Medulla oblongata (tissue), 1 donor: Measurements from ENCODE around the gene ZNF17.
"Not testable (repeated sequence)": the region's sequence is repeated elsewhere in the genome, so short reads cannot be mapped to it uniquely, and the experiment has no call there.

ENCODE experiments used
- DNase-seq: peaks from one replicate; pipeline ENCODE4 v3.0.0-alpha.2; 2015; ENCODE audit errors: extremely low spot score

The ZNF17 gene

DNA sequence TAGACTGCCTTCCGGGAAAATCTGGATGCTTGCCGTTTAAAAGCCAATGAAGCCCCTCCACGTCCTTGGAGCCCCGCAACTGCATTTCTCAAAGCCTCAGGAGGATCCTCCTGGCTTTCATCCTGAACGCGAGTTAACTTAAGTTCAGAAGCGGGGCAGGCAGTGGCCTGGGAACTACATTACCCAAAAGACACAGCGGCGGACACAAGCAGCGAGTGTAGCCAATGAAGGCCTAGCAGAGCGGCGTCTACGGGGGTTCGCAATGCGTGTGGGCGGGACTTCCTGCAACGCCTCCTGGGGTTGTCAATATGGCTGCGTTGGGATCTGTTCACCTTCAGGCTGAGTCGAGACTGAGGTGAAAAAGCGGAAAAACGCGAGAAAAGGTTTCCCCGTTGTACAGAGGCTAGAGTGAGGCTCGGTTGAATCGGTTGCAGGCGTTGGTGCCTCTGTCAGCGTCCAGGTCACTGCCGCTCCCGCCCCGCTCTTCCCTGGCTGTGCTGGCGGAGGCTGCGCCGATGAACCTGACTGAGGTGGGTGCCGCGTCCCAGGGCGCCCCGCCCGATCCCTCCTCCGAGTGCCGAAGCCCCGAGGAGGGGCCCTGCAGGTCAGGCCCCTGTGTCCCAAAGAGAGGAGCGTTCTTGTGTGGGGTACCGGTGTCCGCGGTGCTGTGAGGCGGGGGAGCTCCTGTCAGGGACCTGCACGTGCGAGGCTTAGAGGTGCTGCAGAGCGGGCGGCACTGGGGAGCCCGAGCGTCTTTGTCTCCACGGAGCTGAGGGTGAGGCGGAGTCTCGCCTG, at the start of gene ZNF17:
Gene ZNF17, plus strand, starts transcription at position 285 of the 795 bp plus-strand sequence. CDS start 2,455 bp downstream, outside the sequence.
- peak; percentile 98 for DNase-seq

DNA sequence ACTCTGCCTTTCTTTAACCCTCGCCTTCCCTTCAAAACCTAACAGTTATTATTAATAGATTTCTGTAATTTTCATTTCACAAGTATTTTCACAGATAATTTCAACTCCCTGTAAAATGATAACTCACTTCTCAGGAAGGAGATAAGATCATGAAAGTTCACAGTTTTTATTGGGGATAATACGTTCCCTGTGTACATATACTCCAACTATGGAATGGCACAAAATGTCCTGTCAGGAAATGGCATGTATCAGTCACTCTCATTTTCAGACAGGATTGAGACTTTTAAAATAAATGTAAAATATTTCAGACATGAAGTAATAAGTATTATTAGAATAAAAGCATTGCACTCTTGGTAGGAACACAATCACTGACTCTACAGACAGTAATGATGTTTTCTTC, 48.5 kb upstream of the ZNF17 start:
- DNase-seq, result no peak

DNA sequence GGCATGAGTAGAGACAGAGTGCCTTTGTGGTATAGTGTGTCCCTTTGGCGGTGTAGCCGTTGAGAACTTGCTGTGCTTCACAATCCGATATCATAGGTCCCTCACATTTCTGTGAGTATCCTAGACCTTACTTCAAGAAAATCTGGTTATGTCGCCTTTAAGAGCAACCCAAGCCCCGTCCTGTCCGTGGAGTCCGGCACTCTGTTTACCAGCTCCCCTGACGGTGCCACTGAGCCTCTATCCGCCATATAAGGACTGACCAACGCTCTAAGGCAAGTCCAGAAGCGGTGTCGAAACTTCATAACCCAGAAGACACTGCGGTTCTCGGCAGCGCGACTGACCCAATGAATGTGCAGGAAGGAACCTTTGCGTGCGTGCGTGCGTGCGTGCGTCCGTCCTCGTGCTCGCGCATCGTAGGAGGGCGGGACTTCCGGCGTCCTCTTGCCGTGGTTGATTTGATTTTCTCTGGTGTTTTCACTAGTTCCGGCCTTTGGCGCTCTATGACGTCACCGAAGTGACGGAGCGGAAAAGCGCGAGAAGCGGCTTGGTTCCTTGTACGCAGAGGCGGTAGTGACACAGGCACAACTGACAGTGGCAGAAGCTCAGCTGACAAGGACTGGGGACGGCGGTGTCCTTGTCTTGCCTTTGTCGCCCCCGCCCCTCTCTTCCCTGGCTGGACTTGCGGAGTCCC, 47.8 kb upstream of the ZNF17 start, which contains the start of the genes TRAPPC2B and ZNF547:
Gene TRAPPC2B, plus strand, starts transcription at position 555 of the 691 bp plus-strand sequence. CDS start 1,283 bp downstream, outside the sequence.
Gene ZNF547, plus strand, starts transcription at position 555 of the 691 bp plus-strand sequence. CDS start 5,005 bp downstream, outside the sequence.
- DNase-seq, result peak; percentile 99

DNA sequence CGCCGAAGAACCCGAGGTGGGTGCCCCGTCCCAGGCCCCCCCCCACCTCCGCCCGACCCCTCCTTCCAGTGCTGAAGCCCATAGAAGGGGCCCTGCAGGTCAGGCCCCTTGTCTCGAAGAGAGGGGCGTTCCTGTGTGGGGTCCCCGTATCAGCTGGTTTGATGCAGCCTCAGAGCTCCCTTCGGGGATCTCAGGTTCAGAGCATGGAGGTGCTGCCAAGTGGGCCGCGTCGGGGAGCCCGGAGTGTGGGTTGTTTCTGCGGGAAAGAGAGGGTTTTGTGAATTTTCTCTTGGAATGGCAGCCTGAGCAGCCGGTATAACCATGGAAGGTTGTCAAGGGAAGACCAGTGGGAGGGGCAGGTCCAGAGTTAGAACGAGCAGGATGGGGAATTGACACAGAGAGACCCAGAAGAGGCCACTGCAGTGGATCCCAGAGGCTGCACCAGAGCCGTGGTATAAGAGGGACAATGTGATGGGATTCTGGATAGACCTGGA, 47.2 kb upstream of the ZNF17 start:
- peak; percentile 12 for DNase-seq

DNA sequence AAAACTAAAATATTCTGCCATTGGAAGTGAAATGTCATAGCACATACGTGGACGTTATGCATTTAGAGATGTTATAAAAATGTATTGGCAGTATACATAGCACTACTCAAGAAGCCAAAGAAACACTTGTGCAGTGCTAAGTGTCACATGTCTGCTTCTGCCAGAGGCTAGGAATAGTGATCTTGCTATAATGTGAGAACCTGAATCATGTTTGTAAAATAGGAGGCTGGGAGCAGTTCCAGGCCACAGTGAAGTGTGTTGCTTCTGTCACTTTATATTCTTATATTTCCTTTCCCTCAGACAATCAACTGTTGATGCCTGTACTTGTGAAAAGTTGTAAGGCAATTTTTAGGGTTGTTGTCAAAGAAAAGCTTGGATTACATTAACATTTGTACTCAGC, 44.2 kb upstream of the ZNF17 start:
- DNase-seq, result no peak

- no peak for DNase-seq
These were observed 36.8 kb upstream of the ZNF17 start for GRCh38 chr19:57374179-57374578.

GRCh38 chr19:57374647-57375046, 36.3 kb upstream of the ZNF17 start:
- DNase-seq, result not testable (repeated sequence)

DNA sequence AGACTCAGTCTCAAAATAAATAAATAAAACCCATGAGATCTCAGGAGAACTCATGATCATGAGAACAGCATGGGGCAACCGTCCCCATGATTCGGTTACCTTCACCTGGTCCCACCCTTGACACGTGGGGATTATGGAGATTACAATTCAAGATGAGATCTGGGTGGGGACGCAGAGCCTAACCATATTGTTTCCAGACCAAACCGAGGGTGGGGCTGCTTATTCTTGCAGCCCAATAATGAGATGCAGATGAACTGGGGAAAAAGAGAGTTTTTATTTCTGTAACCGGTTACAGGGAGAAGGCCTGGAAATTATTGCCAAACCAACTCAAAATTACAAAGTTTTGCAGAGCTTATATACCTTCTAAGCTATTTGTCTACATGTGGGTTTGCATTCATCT, 34.8 kb upstream of the ZNF17 start:
- no peak for DNase-seq

- no peak for DNase-seq
These were observed 33.3 kb upstream of the ZNF17 start for GRCh38 chr19:57377498-57378146.

DNA sequence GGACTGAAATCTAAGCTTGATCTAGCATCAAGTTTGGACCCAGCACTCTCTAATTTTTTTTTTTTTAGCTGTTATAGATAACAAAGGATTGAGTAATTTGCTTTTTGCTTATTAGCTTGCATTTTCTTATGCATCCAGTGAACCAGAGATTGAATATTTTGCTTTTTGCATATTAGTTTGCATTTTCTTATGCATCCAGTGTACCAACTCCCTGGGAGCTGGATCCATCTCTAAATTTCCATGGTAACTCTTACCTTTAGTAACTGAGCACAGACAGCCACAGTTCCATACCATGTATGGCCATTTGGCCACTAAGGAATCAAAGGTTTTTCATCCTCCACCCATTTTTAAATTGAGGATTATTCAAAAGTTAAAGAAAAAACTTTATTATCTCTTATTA, 30.0 kb upstream of the ZNF17 start:
- no peak for DNase-seq

- no peak for DNase-seq
These were observed 28.0 kb upstream of the ZNF17 start for GRCh38 chr19:57382806-57383488.

GRCh38 chr19:57389194-57389729, 21.7 kb upstream of the ZNF17 start:
- no peak for DNase-seq

- peak; percentile 99 for DNase-seq
These were observed 21.0 kb upstream of the ZNF17 start, which contains the start of gene ZNF548 for GRCh38 chr19:57389730-57390598. Gene ZNF548, plus strand, starts transcription at chr19:57389854. Its CDS starts 246 bp downstream, at chr19:57390100.

- DNase-seq, result no peak
These were observed 15.3 kb upstream of the ZNF17 start for GRCh38 chr19:57395710-57396109.

DNA sequence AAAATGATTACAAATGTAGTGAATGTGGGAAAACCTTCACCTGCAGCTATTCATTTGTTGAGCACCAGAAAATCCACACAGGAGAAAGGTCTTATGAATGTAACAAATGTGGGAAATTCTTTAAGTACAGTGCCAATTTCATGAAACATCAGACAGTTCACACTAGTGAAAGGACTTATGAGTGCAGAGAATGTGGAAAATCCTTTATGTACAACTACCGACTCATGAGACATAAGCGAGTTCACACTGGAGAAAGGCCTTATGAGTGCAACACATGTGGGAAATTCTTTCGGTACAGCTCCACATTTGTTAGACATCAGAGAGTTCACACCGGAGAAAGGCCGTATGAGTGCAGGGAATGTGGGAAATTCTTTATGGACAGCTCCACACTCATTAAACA, 12.1 kb upstream of the ZNF17 start:
- no peak for DNase-seq

DNA sequence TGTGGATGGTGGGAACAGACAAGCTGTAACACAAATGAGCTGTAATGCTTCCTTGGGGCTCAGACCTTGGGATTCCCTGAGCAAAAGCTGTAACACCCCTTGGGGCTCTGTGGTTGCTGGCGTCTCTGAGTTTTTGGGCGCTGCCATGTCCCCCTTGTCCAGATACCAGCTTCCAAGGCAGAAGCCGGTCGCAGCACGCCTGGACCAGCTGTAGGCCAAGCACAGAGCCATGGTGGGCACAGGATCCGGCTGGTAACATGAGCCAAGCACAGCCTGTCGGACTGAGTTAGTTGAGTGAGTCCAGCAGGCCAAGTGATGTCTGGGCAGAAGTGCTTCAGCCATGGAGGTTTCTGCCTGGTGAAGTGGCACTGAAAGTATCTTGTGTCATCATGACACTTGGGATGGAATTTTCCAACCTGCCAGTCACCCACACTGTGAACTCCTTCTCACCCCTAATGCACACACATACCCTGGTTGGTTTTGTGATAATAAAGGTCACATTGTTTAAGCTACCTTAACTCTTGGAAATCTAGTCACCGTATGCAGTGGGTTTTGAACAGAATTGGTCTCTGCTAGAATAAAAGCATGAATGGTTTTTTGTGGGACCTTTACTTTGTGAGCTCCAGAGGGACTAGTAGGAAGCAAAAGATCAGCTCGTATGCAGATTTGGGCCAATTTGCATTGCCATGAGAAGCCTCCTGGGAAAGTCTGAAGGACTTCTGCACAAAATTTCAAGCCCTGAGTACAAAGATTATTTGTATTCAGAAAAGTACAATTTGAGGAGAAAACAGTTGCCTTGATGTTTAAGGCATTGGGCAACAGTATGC, 7.0 kb upstream of the ZNF17 start:
- no peak for DNase-seq

DNA sequence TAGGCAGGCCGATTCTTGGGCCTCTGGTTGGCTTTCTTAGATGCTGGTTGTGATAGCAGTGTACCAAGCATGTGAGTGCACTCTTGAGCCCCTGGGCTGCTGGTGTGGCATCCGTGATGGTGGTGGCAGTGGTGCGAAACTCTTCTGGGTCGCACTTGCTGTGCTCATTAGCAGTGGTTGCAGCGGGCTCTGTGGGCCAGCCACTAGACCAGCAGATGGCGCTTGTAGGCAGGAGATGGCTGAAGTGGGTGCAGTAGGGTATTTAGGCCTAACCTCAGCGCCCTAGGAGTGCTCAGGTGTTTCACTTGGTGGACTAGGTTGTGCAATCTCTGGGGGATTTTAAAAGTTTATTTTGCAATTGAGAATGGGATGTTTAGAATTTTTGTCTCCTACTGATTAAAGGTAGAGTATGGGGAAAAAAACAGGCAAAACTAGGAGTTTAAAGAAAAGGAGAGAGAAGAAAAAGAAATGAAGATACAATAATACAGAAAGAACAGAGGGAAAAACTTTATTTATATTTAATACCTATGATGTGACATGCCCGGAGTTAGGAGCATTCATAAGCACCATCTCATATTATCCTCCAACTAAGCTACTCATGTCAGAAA, 4.3 kb upstream of the ZNF17 start:
- peak; percentile 37 for DNase-seq

DNA sequence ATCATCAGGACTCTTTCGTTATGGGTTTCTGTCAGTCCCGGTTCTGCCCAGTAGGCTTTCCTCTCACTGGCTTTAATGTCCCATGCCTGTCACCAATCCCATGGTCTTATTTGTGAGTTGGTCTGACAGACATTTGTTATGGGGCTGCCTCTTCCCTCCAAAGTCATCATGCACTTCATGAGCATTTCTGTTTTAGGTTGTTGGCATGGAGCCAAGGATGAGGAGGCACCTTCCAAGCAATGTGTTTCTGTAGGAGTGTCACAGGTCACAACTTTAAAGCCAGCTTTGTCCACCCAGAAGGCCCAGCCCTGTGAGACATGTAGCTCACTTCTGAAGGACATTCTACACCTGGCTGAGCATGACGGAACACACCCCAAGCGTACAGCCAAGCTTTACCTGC, 8.5 kb downstream of the ZNF17 start:
- DNase-seq, result no peak

DNA sequence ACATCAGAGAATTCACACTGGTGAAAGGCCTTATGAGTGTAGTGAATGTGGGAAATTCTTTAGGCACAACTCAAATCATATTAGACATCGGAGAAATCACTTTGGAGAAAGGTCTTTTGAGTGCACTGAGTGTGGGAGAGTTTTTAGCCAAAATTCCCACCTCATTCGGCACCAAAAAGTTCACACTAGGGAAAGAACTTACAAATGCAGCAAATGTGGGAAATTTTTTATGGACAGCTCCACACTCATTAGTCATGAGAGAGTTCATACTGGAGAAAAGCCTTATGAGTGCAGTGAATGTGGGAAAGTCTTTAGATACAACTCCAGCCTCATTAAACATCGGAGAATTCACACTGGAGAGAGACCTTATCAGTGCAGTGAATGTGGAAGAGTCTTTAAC, 10.1 kb downstream of the ZNF17 start:
- DNase-seq, result no peak
